ENCODE measurements around the gene PDPK1.

Gene PDPK1

DNA sequence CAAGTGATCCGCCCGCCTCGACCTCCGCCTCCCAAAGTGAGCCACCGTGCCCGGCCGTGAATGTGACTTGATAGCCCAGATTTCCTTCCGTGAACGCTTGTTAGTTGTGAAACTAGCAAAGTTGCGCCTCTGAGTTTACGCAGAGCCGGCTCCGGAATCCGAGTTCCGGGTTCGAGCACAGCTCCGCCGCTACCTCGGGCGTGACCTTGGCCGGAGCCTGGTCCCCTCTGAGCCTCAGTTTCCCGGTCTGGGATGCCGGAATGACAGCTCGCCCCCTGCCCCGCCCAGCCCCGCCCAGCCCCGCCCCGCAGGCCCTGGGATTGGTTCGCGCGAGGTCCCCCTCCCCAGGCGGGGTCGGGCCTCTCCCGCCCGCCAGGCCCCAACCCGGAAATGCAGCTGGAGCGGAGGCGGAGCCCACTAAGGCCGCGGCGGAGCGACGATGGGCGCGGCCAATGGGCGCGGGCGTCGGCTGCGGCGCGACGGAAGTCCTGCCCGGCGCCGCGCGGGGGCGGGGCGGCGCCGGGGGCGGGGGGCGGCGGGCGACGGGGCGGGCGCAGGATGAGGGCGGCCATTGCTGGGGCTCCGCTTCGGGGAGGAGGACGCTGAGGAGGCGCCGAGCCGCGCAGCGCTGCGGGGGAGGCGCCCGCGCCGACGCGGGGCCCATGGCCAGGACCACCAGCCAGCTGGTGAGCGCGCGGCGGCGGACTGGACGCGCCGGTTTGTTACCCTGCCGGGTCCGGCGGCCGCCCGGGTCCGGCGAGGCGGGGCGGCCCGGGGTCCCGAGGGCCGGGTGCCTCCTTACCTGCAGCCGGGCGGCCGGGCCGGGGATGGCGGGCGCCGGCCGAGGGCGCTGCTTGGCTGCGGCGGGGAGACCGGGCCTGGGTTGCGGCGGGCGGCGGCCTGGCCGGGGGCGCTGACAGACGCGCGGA lies at the start of gene PDPK1:
TSS of gene PDPK1 (plus strand) at position 571 of the 929 bp plus-strand sequence. CDS start at position 663, 92 bp downstream.
- DNase-seq = peak; percentile 99

DNA sequence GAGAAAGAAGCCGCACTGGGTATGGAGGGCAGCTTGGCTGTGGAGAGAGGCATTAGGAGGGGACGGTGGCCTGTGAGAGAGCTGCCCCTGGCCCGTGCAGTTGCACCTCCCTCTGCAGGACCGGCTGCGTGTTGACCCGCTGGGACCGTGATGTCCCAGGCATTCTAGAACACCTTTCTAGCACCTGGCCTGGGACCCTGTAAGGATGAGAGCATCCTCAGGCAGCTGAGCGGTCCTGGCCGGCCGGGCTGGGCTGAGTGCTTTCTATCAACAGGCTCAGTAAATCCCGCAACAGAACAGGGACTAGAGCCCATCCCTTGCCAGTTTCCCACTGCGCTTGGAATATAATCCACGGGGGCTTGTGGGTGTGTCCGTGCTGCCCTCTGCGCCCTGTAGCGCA lies 48.2 kb upstream of the PDPK1 start:
- no peak for DNase-seq

DNA sequence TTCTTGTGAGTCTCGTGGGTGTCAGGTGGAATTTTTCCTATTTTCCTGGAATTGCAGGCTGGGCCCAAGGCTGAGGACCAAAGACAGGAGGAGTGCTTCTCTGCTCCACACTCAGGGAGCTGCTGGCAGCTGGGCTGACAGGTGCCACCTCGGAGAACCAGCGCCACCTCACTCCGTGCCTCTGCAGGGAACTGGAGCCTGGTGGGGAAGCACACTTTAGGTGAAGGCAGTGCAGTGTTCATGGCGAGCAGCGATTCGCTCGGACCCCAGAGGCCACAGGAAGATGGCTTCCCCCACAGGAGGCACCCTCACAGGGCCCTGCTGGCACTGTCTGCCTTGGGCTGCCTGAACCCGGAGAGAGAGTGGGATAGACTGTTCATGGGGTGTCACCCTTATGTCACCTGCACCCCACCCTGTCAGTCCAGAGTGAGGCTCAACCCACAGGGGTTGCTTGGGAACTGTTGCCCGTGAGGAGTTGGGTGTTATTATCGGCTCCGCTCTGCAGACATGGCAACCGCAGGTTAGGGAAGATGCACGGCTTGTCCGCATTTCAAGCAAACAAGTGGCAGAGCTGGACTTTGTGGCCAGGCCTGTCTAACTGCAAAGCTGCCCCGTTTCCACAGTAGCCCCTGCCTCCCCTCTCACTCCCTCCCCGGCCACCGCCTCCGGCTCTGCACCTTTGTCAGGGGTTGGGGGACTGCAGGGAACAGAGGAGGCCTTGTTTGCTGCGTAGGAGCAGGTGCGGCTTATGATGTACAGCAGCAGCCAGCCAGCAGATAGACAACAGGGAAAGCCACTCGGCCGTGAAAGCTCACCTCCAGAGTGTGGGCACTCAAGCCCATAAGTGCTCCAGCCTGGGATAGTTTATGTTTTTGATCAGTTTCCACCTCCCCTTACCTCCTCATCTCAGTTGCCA lies 47.4 kb upstream of the PDPK1 start:
- DNase-seq = no peak

DNA sequence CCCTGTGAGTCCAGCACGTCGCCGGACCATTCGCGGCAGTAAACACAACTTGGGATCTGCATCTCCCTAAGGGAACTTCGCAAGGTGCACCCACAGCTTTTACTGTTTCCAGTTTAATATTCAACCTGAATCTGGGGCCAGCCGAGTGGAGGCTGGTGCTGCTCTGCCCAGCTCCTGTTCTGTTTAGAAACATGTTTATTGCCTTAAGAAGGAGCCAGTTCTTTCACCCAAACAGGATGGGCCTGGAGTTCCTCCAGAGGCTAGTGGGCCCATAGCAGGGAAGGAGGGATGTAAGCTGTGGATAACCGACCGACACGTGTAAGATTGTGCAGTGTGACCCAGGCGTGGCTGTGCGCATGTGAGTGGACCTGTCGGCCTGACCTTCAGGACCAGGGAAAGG lies 45.5 kb upstream of the PDPK1 start:
- no peak for DNase-seq

- no peak for DNase-seq
These were observed 44.2 kb upstream of the PDPK1 start for GRCh38 chr16:2493605-2494004.

DNA sequence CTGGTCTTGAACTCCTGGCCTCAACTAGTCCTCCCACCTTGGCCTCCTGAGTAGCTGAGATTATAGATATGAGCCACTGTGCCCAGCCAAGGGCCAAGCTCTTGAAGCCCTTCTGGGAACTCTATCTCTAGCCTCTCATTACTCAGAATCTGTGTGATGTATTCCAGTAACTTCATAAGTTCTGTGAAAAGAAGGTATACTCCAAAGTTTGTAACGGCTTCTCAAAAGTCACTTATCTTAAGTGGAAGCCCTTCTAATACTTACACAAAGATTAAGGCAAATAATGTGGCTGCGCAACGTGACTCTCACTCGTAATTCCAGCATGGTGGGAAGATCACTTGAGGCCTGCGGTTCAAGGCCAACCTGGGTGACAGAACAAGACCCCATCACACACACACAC lies 43.2 kb upstream of the PDPK1 start:
- DNase-seq = no peak

- no peak for DNase-seq
These were observed 42.8 kb upstream of the PDPK1 start for GRCh38 chr16:2495041-2495440.

DNA sequence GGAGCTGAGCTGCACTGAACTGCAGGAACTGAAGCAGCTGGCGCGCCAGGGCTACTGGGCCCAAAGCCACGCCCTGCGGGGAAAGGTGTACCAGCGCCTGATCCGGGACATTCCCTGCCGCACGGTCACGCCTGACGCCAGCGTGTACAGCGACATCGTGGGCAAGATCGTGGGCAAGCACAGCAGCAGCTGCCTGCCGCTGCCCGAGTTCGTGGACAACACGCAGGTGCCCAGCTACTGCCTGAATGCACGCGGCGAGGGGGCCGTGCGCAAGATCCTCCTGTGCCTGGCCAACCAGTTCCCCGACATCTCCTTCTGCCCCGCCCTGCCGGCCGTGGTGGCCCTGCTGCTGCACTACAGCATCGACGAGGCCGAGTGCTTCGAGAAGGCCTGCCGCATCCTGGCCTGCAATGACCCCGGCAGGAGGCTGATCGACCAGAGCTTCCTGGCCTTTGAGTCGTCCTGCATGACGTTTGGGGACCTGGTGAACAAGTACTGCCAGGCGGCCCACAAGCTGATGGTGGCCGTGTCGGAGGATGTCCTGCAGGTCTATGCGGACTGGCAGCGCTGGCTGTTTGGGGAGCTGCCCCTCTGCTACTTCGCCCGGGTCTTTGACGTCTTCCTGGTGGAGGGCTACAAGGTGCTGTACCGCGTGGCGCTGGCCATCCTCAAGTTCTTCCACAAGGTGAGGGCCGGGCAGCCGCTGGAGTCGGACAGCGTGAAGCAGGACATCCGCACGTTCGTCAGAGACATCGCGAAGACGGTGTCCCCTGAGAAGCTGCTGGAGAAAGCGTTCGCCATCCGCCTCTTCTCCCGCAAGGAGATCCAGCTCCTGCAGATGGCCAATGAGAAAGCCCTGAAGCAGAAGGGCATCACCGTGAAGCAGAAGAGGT lies 41.4 kb upstream of the PDPK1 start:
- no peak for DNase-seq

- DNase-seq = no peak
These were observed 40.6 kb upstream of the PDPK1 start for GRCh38 chr16:2497116-2497630.

- no peak for DNase-seq
These were observed 39.9 kb upstream of the PDPK1 start for GRCh38 chr16:2497695-2498484.

- DNase-seq = no peak
These were observed 39.1 kb upstream of the PDPK1 start for GRCh38 chr16:2498531-2499253.

GRCh38 chr16:2499454-2499853 lies 38.4 kb upstream of the PDPK1 start:
- DNase-seq = no peak

DNA sequence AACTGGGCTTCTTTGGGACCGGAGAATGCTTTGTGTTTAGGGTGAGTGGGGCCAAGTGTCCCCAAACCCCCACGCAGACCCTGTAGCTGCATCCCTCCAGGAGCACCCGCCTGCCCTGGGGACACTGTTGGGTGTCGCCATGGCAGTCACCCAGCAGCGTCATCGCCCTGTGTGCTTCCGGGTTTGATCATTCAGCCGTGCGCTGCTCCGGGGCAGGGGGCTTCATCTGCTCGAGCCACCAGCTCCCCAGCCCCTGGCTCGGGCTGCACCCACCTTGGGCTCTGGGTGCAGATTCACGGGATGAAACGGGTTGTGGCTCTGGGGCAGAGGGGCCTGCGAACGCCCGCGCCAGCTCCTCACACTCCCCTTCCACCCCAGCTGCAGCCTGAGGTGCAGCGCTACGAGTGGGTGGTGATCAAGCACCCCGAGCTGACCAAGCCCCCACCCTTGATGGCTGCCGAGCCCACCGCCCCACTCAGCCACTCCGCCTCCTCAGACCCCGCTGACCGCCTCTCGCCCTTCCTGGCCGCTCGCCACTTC lies 37.9 kb upstream of the PDPK1 start:
- no peak for DNase-seq

GRCh38 chr16:2500430-2500917 lies 37.3 kb upstream of the PDPK1 start:
- DNase-seq = no peak

DNA sequence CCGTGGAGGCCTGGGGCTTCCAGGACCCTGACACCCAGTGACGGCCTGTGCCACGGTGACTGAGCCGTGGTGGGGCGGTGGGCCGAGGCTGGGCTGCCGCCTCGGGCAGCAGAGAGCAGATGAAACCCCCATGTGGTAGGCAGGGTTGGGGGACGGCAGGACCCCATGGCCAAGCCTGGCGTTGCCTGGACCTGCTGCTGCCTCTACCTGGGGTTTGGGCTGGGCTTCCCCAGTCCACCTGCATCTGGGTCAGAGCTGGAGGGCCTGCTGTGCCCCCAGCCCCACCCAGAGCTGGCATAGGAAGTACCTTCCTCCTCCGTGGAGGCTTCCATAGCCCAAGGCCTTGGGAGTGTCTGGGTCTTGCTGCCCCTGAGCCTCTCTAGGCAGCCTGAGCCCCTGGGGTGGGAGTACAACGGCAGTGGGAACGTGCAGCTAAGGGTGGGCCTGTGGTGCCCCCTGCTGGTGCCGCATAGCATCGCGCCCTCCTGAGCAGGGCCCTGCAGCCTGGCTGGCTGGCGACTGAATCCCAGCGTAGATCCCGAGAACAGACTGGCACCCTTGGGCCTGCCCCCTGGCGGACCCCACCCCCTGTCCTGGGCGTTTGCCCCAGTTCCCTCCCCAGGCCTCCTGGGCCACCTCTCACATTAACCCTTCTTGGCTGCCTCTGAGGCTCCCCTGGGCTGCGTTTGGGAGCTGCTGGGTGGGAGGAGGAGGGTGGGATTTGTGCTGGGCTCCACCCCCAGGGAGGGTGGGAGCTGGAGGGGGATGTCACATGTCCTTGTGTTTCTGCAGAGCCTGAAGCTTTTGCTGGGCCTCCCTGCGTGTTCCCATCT lies 36.7 kb upstream of the PDPK1 start:
- DNase-seq = peak; percentile 89

DNA sequence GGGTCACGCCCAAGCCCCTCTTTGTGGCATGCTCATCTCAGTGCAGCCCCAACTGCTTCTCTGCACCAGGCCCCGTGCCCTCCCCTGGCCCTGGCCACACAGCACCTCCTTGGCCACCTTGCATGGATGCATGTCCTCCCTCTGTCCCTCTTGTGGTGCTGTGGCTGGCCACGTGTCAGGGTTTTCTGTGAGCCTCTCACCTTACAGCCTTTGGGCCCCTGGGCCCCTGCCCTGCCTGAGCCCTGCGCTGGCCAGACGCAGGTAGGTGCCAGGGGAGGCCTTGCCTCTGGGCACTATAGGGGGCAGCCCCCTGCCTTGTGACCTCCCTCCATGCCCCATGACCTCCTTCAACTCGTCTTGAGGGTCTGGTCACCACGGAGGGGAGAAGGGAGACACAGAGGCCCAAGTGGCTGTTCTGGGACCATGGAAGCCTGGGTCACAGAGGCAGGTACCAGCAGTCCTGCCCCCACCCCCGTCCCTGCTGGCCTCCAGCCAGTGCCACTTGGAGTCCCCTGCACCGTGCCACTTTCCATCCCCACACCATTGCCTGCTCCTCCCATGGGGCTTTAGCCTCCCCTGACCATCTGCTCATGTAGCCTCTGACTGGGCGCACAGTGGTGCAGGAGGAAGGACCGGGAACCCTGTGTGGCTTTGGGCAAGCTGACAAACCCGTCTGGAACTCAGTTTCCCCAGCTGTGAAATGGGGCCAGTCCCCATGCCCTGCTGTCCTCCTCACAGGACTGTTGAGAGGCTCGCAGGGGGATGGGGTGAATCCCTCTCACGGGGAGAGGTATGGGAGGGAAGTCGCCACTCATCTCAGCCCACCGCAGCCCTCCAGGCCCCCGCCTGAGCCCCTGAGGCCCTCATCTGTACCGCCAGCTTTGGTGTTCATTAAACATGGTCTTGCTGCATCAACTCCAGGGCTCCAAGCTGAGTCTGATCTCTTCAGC lies 35.6 kb upstream of the PDPK1 start:
- no peak for DNase-seq

- DNase-seq = no peak
These were observed 32.1 kb upstream of the PDPK1 start for GRCh38 chr16:2505695-2506094.

- peak; percentile 69 for DNase-seq
These were observed 30.7 kb upstream of the PDPK1 start for GRCh38 chr16:2507052-2507659.
